Endothelial cell of umbilical vein (primary cell): ENCODE data around the gene APLP2. TPM values are rescaled to one million over a fixed set of nuclear protein-coding genes. Genes with fewer than 3 reads are reported as not detected.

Experiments used
- BruUV-seq: library from RNA; stranded (reverse); fragments of 400-500 nt; replicated peaks from 2 replicates; lab custom pipeline; 2021; lab: Mats Ljungman, UMichigan
- CTCF ChIA-PET: fragments of 300-600, 350-600 bp; sonication (Branson Sonifier 250); formaldehyde crosslinking; loops from one replicate; lab custom pipeline; 2021; ENCODE audit warnings: antibody characterized with exemption, inconsistent platforms; lab: Charles Lee
- POLR2A ChIA-PET: fragments of 300-600, 350-600 bp; sonication (Branson Sonifier 250); formaldehyde crosslinking; loops from one replicate; lab custom pipeline; 2021; ENCODE audit warnings: antibody characterized with exemption, inconsistent platforms; lab: Charles Lee
- DNase-seq: peaks from one replicate; pipeline ENCODE4 v3.0.0-alpha.2; 2011; ENCODE audit warnings: low read depth, low spot score
- FAIRE-seq: peaks from 2 replicates; lab custom pipeline; 2011; peaks lifted over from hg19 to GRCh38; lab: Jason Lieb, UNC
- H2AFZ ChIP-seq: 2 replicates; pipeline ENCODE4 v1.6.0; 2012; ENCODE audit warnings: low read depth, low read length, control low read depth, inconsistent platforms
- H3K27ac ChIP-seq: 2 replicates; pipeline ENCODE4 v1.5.1; 2011; ENCODE audit warnings: low read depth, mild to moderate bottlenecking, control low read depth, low read length, moderate library complexity; ENCODE audit not compliant: insufficient read depth
- H3K27me3 ChIP-seq, 2 experiments: 2 replicates each; pipeline versions ENCODE4 v1.6.0 to v1.6.1; 2011; ENCODE audit warnings: low read length in 2 of 2, mixed read lengths in 1 of 2; ENCODE audit not compliant: control insufficient read depth in 2 of 2, insufficient read depth in 2 of 2
- H3K36me3 ChIP-seq, 2 experiments: 2 replicates in 1 of 2; 3 replicates in 1 of 2; pipeline ENCODE4 v1.5.1; 2011; ENCODE audit warnings: low read length in 2 of 2, mild to moderate bottlenecking in 1 of 2, moderate library complexity in 1 of 2; ENCODE audit not compliant: control insufficient read depth in 2 of 2, insufficient read depth in 2 of 2; ENCODE audit errors: extremely low read depth in 1 of 2
- H3K4me1 ChIP-seq: 3 replicates; pipeline ENCODE4 v1.5.1; 2011; ENCODE audit warnings: mild to moderate bottlenecking, low read length; ENCODE audit not compliant: control insufficient read depth, insufficient read depth; ENCODE audit errors: extremely low read depth
- H3K4me2 ChIP-seq: 2 replicates; pipeline ENCODE4 v1.6.1; 2011; ENCODE audit warnings: low read length, control low read depth, mixed read lengths; ENCODE audit not compliant: insufficient read depth
- H3K4me3 ChIP-seq, 3 experiments: fragments of 200-600 bp in 1 of 3; sonication (generic), shearing (Covaris generic) in 1 of 3; replicated peaks in 1 of 3; 2 replicates each; pipeline ENCODE4 v1.5.1; 2011 to 2016; ENCODE audit warnings: control low read depth in 3 of 3, low read length in 3 of 3, mild to moderate bottlenecking in 2 of 3, inconsistent platforms in 1 of 3, low read depth in 1 of 3, moderate library complexity in 1 of 3; ENCODE audit not compliant: insufficient read depth in 1 of 3
- H3K79me2 ChIP-seq: 2 replicates; pipeline ENCODE4 v1.6.0; 2012; ENCODE audit warnings: low read length, inconsistent platforms; ENCODE audit not compliant: control insufficient read depth, insufficient read depth
- H3K9ac ChIP-seq: replicated peaks from 2 replicates; pipeline ENCODE3; 2011; ENCODE audit warnings: low read length, control low read depth; ENCODE audit not compliant: insufficient read depth; ENCODE audit errors: extremely low read depth
- H3K9me1 ChIP-seq: replicated peaks from 3 replicates; pipeline ENCODE4 v1.6.0; 2011; ENCODE audit warnings: mild to moderate bottlenecking, low read length; ENCODE audit not compliant: control insufficient read depth, insufficient read depth; ENCODE audit errors: extremely low read depth
- H3K9me3 ChIP-seq: replicated peaks from 2 replicates; pipeline ENCODE4 v1.5.1; 2012; ENCODE audit warnings: low read length, inconsistent platforms; ENCODE audit not compliant: control insufficient read depth, insufficient read depth
- H4K20me1 ChIP-seq: replicated peaks from 2 replicates; pipeline ENCODE3; 2011; ENCODE audit warnings: mild to moderate bottlenecking, low read length; ENCODE audit not compliant: control insufficient read depth, insufficient read depth; ENCODE audit errors: extremely low read depth
- CTCF ChIP-seq, 2 donors: IDR thresholded peaks; 1 replicate in 1 of 2; 2 replicates in 1 of 2; pipeline ENCODE4 v1.5.1; 2011; ENCODE audit warnings: low read length in 2 of 2, mild to moderate bottlenecking in 2 of 2, moderate library complexity in 2 of 2, control low read depth in 1 of 2, inconsistent platforms in 1 of 2, low read depth in 1 of 2; ENCODE audit not compliant: insufficient read depth in 1 of 2; ENCODE audit errors: extremely low read depth in 1 of 2
- EZH2 ChIP-seq: IDR thresholded peaks from 2 replicates; pipeline ENCODE4 v1.6.1; 2012; ENCODE audit warnings: borderline replicate concordance, low read depth, mild to moderate bottlenecking, moderate library complexity, low read length, inconsistent platforms; ENCODE audit not compliant: severe bottlenecking
- FOS ChIP-seq: IDR thresholded peaks from 2 replicates; pipeline ENCODE4 v1.6.1; 2011; ENCODE audit warnings: mild to moderate bottlenecking, low read length, moderate library complexity, borderline replicate concordance; ENCODE audit not compliant: insufficient read depth
- GATA2 ChIP-seq: IDR thresholded peaks from 2 replicates; pipeline ENCODE4 v1.7.0; 2011; ENCODE audit warnings: low read depth, mild to moderate bottlenecking, moderate library complexity, mixed read lengths, low read length; ENCODE audit not compliant: insufficient read length, insufficient read depth
- JUN ChIP-seq: IDR thresholded peaks from 2 replicates; pipeline ENCODE4 v1.6.1; 2011; ENCODE audit warnings: borderline replicate concordance, low read depth; ENCODE audit not compliant: insufficient read length, insufficient read depth
- MAX ChIP-seq: IDR thresholded peaks from 2 replicates; pipeline ENCODE4 v1.6.1; 2011; ENCODE audit not compliant: insufficient read depth, insufficient read length
- MYC ChIP-seq: IDR thresholded peaks from one replicate; pipeline ENCODE4 v1.6.1; 2011; ENCODE audit warnings: mild to moderate bottlenecking, low read depth, low read length
- POLR2A ChIP-seq: IDR thresholded peaks from 2 replicates; pipeline ENCODE4 v1.6.1; 2012; ENCODE audit warnings: low read depth, mild to moderate bottlenecking, control low read depth, low read length
- POLR2AphosphoS5 ChIP-seq: IDR thresholded peaks from 2 replicates; pipeline ENCODE4 v1.6.1; 2012; ENCODE audit warnings: low read depth, mild to moderate bottlenecking, control low read depth, low read length, moderate library complexity; ENCODE audit not compliant: insufficient read depth
- dilution Hi-C: fragments of 300-500 bp; cut with MboI; formaldehyde crosslinking; loops from one replicate; pipeline ENCODE4 v1.15.0; 2019; ENCODE audit warnings: low sequenced_read_pairs; ENCODE audit not compliant: extremely low pct_ligation_motif_present
- intact Hi-C: fragments of 100-400 bp; cut with micrococcal nuclease; formaldehyde crosslinking; loops from one replicate; pipeline ENCODE4 v1.10.0; 2022
- polyA plus RNA-seq, 4 experiments: library from polyadenylated mRNA; depleted of rRNA in 3 of 4; stranded (reverse) in 3 of 4; unstranded in 1 of 4; fragments of >200 nt; gene quantifications; 2 replicates each; pipeline versions ENCODE4 v1.2.1 to v1.2.3, GENCODE V29; 2011 to 2012; ENCODE audit warnings: missing spikeins in 1 of 4
- total RNA-seq: library from RNA; stranded (reverse); gene quantifications from 2 replicates; pipeline ENCODE4 v1.2.3, GENCODE V29; 2021

Gene APLP2
- total and polyA plus RNA-seq, 2 donors (not counting 3 experiments of a cell fraction or from before 2014, with no cell fraction given), result 493 to 543 TPM

GRCh38 chr11:130070109-130070845 is 583 bp downstream of the APLP2 start:
- peaks cover 12% of the 10 kb centered on the region for H3K4me1 ChIP-seq
- no peaks in the 10 kb centered on the region for H3K9me1 ChIP-seq
- peak overlapping the region; percentile 56 to 96 (median 92) for H3K4me3 ChIP-seq
- ChIA-PET CTCF (interaction anchor here (1.0 to 2.7 kb wide), 16 partner anchors 8 to 157 kb away, joined by 3 to 52 read pairs (median 5); partner anchors contain the start of gene PRDM10), POLR2A (interaction anchor here (0.7 to 2.9 kb wide), 8 partner anchors 22 to 78 kb away, joined by 3 to 45 read pairs (median 5); partner anchors contain the start of gene PRDM10)
- H3K27me3 ChIP-seq, result no peaks in the 10 kb centered on the region
- TSS peak; percentile 2 for BruUV-seq
- no peaks in the 10 kb centered on the region for H3K36me3 ChIP-seq
- dilution Hi-C loops, result no loop called here
- H3K4me2 ChIP-seq, result peak overlapping the region; percentile 19
- TF ChIP-seq MAX (no peak), CTCF (IDR thresholded peaks at IDR 0.05; ENCODE audit: extremely low read depth in 1 of 2, insufficient read depth in 1 of 2, low read depth in 1 of 2, low read length in 2 of 2) (peak; percentile 9 to 19)
- peak; percentile 45 for DNase-seq
- no peak for FAIRE-seq
- intact Hi-C loops, result no loop called here
- H3K9me3 ChIP-seq, result no peaks in the 10 kb centered on the region
- peak overlapping the region; percentile 82 for H3K27ac ChIP-seq
- H3K79me2 ChIP-seq, result peaks cover 55% of the 10 kb centered on the region
- H4K20me1 ChIP-seq, result no peaks in the 10 kb centered on the region
- H3K9ac ChIP-seq, result peak overlapping the region; percentile 92
- no peak overlapping the region for H2AFZ ChIP-seq

DNA sequence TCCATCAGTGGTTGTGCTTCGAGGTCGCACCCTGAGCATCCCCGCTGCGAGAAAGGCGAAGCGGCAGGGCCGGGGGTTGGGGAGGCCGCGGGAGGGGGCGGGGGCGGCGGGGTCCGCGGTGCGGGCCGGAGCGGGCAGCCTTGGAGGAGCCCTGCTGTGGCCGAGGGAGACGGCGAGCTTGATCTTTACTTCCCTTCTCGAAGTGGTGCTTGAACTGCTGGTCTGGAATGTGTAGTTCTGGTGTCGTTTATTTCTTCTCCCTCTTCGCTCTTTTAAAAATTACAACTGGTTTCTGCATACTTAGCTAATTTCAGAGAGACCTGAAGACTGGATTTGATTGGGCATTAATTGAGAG is 1.1 kb downstream of the APLP2 start:
- peak overlapping the region; percentile 82 for H3K27ac ChIP-seq
- H3K27me3 ChIP-seq, result no peaks in the 10 kb centered on the region
- H2AFZ ChIP-seq, result no peak overlapping the region
- no peaks in the 10 kb centered on the region for H4K20me1 ChIP-seq
- ChIA-PET CTCF (interaction anchor here (1.0 to 2.7 kb wide), 17 partner anchors 9 to 158 kb away, joined by 3 to 52 read pairs (median 5); partner anchors contain the start of gene PRDM10), POLR2A (interaction anchor here (0.7 to 2.9 kb wide), 9 partner anchors 22 to 110 kb away, joined by 3 to 45 read pairs (median 4); partner anchors contain the start of gene PRDM10)
- TF ChIP-seq POLR2A (no peak), CTCF (IDR thresholded peaks at IDR 0.05; ENCODE audit: extremely low read depth in 1 of 2, insufficient read depth in 1 of 2, low read depth in 1 of 2, low read length in 2 of 2) (no peak), JUN (no peak), MYC (no peak), FOS (no peak), POLR2AphosphoS5 (no peak), GATA2 (no peak), EZH2 (no peak), MAX (no peak)
- dilution Hi-C loops (no loop called here), intact Hi-C loops (no loop called here)
- H3K4me3 ChIP-seq, result peak overlapping the region; percentile 92 to 96 (median 94)
- H3K9ac ChIP-seq, result peak overlapping the region; percentile 92
- no TSS peak for BruUV-seq
- FAIRE-seq (no peak), DNase-seq (no peak)
- H3K9me1 ChIP-seq, result no peaks in the 10 kb centered on the region
- no peaks in the 10 kb centered on the region for H3K36me3 ChIP-seq
- peaks cover 60% of the 10 kb centered on the region for H3K79me2 ChIP-seq
- peaks cover 12% of the 10 kb centered on the region for H3K4me1 ChIP-seq
- no peaks in the 10 kb centered on the region for H3K9me3 ChIP-seq
- peak overlapping the region; percentile 99 for H3K4me2 ChIP-seq
